Karpas-422 (cell line): Measurements from ENCODE around the gene RNF215. TPM values are rescaled to one million over a fixed set of nuclear protein-coding genes. Genes with fewer than 3 reads are reported as not detected.

ENCODE experiments used
- DNase-seq: peaks from one replicate; pipeline ENCODE4 v3.0.0-alpha.2; 2015
- H2AFZ ChIP-seq: fragments of 200-600 bp; sonication (generic); 2 replicates; pipeline ENCODE4 v1.6.1; 2014; ENCODE audit warnings: antibody characterized with exemption, low read length, mixed read lengths
- H3K27ac ChIP-seq: fragments of 200-600 bp; sonication (generic); 2 replicates; pipeline ENCODE4 v1.5.1; 2014; ENCODE audit warnings: mild to moderate bottlenecking, low read length, moderate library complexity
- H3K27me3 ChIP-seq: fragments of 200-600 bp; sonication (generic); 2 replicates; pipeline ENCODE4 v1.6.1; 2014; ENCODE audit warnings: low read length, mixed read lengths
- H3K36me3 ChIP-seq: fragments of 200-600 bp; sonication (generic); 2 replicates; pipeline ENCODE4 v1.6.1; 2014; ENCODE audit warnings: low read length, mixed read lengths; ENCODE audit not compliant: insufficient read depth
- H3K4me1 ChIP-seq: fragments of 200-600 bp; sonication (generic); 2 replicates; pipeline ENCODE4 v1.6.1; 2014; ENCODE audit warnings: mild to moderate bottlenecking, low read length, mixed read lengths
- H3K4me2 ChIP-seq: fragments of 200-600 bp; sonication (generic); 2 replicates; pipeline ENCODE4 v1.6.1; 2014; ENCODE audit warnings: low read length, low read depth, mild to moderate bottlenecking; ENCODE audit not compliant: poor library complexity, severe bottlenecking
- H3K4me3 ChIP-seq: fragments of 200-600 bp; sonication (generic); 2 replicates; pipeline ENCODE4 v1.5.1; 2014; ENCODE audit warnings: mild to moderate bottlenecking, antibody characterized with exemption, low read length, mixed read lengths
- H3K79me2 ChIP-seq: fragments of 200-600 bp; sonication (generic); 2 replicates; pipeline ENCODE4 v1.6.1; 2014; ENCODE audit warnings: mild to moderate bottlenecking, low read length, mixed read lengths
- H3K9ac ChIP-seq: fragments of 200-600 bp; sonication (generic); 2 replicates; pipeline ENCODE4 v1.6.0; 2014; ENCODE audit warnings: low read length
- H3K9me2 ChIP-seq: fragments of 200-600 bp; sonication (generic), shearing (Covaris generic); replicated peaks from 2 replicates; pipeline ENCODE4 v1.6.0; 2014; ENCODE audit warnings: mild to moderate bottlenecking, low read length, moderate library complexity; ENCODE audit not compliant: insufficient read depth
- H3K9me3 ChIP-seq: fragments of 300-700, 200-600 bp; sonication (generic); 2 replicates; pipeline ENCODE4 v1.6.1; 2014; ENCODE audit warnings: low read length, mixed read lengths
- H4K20me1 ChIP-seq: fragments of 200-600 bp; sonication (generic); 2 replicates; pipeline ENCODE4 v1.6.1; 2014; ENCODE audit warnings: mild to moderate bottlenecking, antibody characterized with exemption, low read length, low read depth; ENCODE audit not compliant: insufficient read depth
- small RNA-seq: library from RNA; depleted of rRNA; stranded (forward); fragments of <200 nt; gene quantifications from one replicate; pipeline ENCODE3, GENCODE V24; 2014
- total RNA-seq: library from RNA; depleted of rRNA; stranded (reverse); fragments of >200 nt; shearing (Covaris generic); gene quantifications from 2 replicates; pipeline ENCODE4 v1.2.3, GENCODE V29; 2014; ENCODE audit warnings: low replicate concordance; rRNA removed

Gene RNF215
- total RNA-seq, 1 experiment from 2014 or later, result 4.0 TPM

DNA sequence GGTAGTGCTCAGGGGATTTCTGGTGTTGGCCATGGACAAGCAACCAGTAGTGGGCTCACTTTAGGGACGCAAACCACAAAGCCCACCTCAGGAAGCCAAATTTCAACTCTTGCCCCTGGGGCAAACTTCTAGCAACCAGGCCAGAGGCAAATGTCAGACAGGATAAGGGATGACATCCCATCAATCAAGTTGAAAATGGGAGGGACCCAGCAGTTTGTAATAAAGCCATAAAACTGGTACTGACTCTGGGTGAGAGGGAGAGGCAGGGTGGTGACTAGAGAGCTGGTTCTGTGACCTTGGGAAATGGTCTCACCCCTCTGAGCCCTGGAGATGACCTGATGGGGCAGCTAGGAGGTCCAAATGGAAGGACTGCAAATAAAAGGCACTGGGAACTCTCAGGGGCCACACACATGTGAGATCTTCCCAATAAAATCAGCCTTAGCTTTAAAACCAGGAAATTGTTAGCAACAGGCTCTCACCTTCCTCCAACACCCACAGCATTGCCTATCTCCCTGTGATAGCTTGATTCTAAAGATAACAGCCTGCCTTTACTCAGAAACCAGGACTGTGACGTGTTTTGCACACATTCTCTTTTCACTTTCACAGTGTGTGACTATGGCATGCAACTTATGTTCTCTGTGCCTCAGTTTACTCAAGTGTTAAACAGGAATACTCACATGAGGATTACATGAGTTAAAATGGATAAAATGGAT, 54.1 kb downstream of the RNF215 start:
- no peak for DNase-seq
- H3K4me1 ChIP-seq, result peaks cover 4% of the 10 kb centered on the region
- H3K9me2 ChIP-seq, result no peaks in the 10 kb centered on the region
- no peaks in the 10 kb centered on the region for H3K9me3 ChIP-seq
- H3K79me2 ChIP-seq, result no peaks in the 10 kb centered on the region
- no peak overlapping the region for H3K9ac ChIP-seq
- no peak overlapping the region for H3K4me2 ChIP-seq
- no peaks in the 10 kb centered on the region for H3K27me3 ChIP-seq
- H2AFZ ChIP-seq, result no peak overlapping the region
- no peak overlapping the region for H3K4me3 ChIP-seq
- peaks cover 41% of the 10 kb centered on the region for H3K36me3 ChIP-seq
- H4K20me1 ChIP-seq, result no peaks in the 10 kb centered on the region
- no peak overlapping the region for H3K27ac ChIP-seq

DNA sequence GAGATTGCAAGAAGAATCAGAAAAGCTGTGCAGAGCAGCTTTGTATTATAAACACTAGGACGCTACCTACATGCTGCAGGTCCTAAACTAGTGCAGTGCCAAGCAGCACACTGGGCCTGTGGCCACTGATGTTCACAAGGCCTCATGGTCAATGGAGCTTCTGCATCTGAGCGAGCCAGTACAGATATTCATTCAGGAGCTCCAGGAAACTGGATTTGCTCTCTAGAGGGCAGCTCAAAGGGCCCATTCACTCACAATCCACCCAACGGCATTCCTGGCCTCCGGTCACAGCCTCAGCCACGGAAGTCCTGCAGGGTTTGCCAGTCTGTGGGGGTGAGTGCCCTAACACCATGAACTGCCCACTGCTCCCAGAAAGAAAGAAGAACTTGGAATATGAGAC, 54.7 kb downstream of the RNF215 start:
- H3K27ac ChIP-seq, result no peak overlapping the region
- no peaks in the 10 kb centered on the region for H3K9me3 ChIP-seq

More for the DNA sequence above, 54.7 kb downstream of the RNF215 start:
- no peaks in the 10 kb centered on the region for H3K79me2 ChIP-seq
- no peaks in the 10 kb centered on the region for H4K20me1 ChIP-seq
- no peak for DNase-seq
- no peak overlapping the region for H2AFZ ChIP-seq
- no peak overlapping the region for H3K4me2 ChIP-seq
- H3K27me3 ChIP-seq, result no peaks in the 10 kb centered on the region
- no peaks in the 10 kb centered on the region for H3K9me2 ChIP-seq
- H3K4me1 ChIP-seq, result peaks cover 10% of the 10 kb centered on the region
- H3K4me3 ChIP-seq, result no peak overlapping the region
- H3K36me3 ChIP-seq, result peaks cover 41% of the 10 kb centered on the region
- H3K9ac ChIP-seq, result no peak overlapping the region

Small RNA genes lying within 50 kb of the gene (small RNA-seq; reads per million reads assigned to genes)
- gene AC004832.3, result not detected
- gene RNU6-564P, result not detected

Other genes starting within 250 kb of the RNF215 start
- gene LIF, start 140.7 kb downstream of the RNF215 start, total RNA-seq, result not detected in 2 replicates
- not detected in 2 replicates for gene OSM, start 120.6 kb downstream of the RNF215 start, total RNA-seq
- gene CASTOR1, start 97.9 kb downstream of the RNF215 start, total RNA-seq, result 3.2 and 8.4 TPM in 2 replicates
- 7.6 and 16.9 TPM in 2 replicates for gene TBC1D10A, start 60.5 kb downstream of the RNF215 start, total RNA-seq
- gene SF3A1, start 30.5 kb downstream of the RNF215 start, total RNA-seq, result 79.0 and 111 TPM in 2 replicates
- gene CCDC157, start 30.4 kb downstream of the RNF215 start, total RNA-seq, result 0.69 and 0.82 TPM in 2 replicates
- 8.4 and 11.6 TPM in 2 replicates for gene SEC14L2, start 9.6 kb upstream of the RNF215 start, total RNA-seq
- 69.4 and 120 TPM in 2 replicates for gene MTFP1, start 38.4 kb upstream of the RNF215 start, total RNA-seq
- gene SEC14L3, start 84.6 kb upstream of the RNF215 start, total RNA-seq, result not detected in 2 replicates
- gene SEC14L4, start 118.3 kb upstream of the RNF215 start, total RNA-seq, result not detected in 2 replicates
- gene SEC14L6, start 159.3 kb upstream of the RNF215 start, total RNA-seq, result not detected in 2 replicates
- gene GAL3ST1, start 187.3 kb upstream of the RNF215 start, total RNA-seq, result not detected in 2 replicates
- gene PES1, start 204.5 kb upstream of the RNF215 start, total RNA-seq, result 93.6 and 110 TPM in 2 replicates
- 0.18 and 0.93 TPM in 2 replicates for gene TCN2, start 219.8 kb upstream of the RNF215 start, total RNA-seq
- gene SLC35E4, start 248.4 kb upstream of the RNF215 start, total RNA-seq, result 0.97 and 1.2 TPM in 2 replicates